Stimulated activated CD4-positive, alpha-beta T cell treated with anti-CD3 and anti-CD28 coated beads, Interleukin-15, amount 100 ng/mL, for 48 hours (primary cell): ENCODE measurements around the gene JDP2.
"Not testable (repeated sequence)": the region's sequence is repeated elsewhere in the genome, so short reads cannot be mapped to it uniquely, and the experiment has no call there.

Experiments used
- DNase-seq, 2 donors: peaks; one replicate each; pipeline ENCODE4 v3.0.0-alpha.2; 2020; ENCODE audit warnings: low read depth in 2 of 2

JDP2 gene

GRCh38 chr14:75456069-75456996 lies 28.5 kb downstream of the JDP2 start:
- DNase-seq, result no peak

- no peak for DNase-seq
These were observed 29.1 kb downstream of the JDP2 start for GRCh38 chr14:75456997-75457335.

DNA sequence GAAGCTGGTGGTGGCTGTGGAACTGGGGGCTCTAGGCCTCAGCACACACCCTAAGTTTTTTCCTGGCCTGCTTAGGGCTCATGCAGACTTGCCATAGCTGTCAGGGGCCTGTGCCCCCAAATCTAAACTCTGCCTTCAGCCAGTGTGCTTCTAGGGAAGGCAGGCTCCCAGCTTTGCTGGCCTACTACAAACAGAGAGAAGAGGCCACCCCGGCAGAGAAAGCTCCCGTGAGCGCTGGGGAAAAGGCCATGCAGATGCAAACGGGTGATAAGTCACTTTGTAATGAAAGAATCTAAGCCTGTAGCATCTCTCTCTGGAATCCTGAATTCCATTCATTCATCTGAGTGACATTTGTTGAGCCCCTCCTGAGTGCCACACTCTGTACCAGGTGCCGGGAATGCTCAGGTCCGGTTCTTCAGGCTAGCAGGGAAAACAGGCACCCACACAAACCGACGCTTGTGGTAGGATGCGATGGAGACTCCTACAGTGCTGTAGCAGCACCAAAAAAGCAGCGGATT lies 29.9 kb downstream of the JDP2 start:
- DNase-seq, result no peak

DNA sequence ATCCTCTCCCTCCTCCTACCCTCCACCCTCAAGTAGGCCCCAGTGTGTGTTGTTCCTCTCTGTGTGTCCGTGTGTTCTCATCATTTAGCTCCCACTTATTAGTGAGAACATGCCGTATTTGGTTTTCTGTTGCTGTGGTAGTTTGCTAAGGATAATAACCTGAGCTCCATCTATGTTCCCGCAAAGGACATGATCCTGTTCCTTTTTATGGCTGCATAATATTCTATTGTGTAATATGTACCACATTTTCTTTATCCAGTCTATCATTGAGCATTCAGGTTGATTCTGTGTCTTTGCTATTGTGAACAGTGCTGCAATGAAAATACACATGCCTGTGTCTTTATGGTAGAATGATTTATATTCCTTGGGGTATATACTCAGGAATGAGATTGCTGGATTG lies 30.5 kb downstream of the JDP2 start:
- DNase-seq, result no peak

DNA sequence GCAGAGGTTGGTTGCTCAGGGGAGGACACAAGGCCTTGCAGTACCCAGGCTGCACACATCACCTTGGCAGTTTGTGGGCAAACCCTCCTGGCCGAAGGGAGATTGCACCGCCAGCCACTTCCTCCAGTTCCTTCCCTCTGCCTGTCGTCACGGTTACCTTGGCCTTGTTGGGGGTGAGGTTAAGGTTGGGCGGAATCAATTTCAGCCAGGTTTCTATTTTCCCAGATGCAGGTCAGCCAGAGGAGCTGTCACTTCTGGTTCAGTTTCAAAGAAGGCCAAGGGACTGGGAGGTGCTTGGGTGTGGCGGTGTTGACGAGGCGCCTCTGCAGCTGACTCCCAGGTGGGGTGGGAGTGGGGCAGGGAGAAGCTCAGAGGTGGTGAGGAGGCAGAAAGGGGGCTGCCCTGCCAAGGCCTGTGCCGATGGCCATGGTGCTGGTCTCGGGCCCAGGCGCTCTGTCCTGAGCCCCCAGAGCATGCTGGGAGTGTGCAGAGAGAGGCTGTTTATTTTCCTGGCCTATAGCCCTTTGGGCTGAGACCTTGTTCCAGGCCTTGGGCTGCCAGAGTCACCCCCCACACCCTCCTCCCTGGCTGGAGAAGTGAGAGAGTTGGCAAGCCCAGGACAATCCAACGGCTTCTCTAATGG lies 31.4 kb downstream of the JDP2 start:
- DNase-seq, result no peak

GRCh38 chr14:75459791-75460190 lies 32.0 kb downstream of the JDP2 start:
- DNase-seq, result no peak

DNA sequence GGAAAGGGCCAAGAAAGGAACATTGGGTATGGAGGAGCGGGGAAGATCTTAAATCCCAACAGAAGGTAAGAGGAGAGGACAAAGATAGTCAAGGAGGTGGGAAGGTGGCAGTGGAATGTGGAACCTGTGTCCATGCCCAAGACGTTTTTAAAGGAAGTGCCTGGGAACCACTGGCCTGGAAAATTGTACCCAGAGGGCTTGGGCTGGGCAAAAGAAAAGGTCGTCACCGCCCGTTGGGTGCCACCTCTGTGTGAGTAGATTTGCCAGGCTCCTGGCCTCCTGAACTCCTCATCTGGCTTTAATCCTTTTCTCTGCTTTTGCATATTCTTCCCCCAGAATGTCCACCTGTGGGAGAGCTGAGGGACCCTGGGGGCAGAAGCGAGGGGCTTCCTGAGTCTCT lies 32.6 kb downstream of the JDP2 start:
- DNase-seq, result no peak

DNA sequence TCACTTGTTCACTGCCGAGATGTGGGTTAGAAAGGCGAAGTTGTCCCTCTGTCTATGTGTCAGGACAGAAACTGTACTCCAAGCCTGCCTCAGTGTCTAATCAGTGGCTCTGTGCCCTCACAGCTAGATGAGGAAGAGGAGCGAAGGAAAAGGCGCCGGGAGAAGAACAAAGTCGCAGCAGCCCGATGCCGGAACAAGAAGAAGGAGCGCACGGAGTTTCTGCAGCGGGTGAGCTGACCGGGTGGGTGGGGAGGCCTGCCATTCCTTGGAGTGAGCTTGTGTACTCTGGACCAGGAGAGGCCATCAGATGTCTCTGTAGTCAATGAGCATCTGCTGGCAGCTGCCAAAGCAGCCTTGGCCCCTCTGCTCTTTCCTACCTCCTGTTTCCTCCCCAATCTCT lies 33.5 kb downstream of the JDP2 start:
- no peak for DNase-seq

DNA sequence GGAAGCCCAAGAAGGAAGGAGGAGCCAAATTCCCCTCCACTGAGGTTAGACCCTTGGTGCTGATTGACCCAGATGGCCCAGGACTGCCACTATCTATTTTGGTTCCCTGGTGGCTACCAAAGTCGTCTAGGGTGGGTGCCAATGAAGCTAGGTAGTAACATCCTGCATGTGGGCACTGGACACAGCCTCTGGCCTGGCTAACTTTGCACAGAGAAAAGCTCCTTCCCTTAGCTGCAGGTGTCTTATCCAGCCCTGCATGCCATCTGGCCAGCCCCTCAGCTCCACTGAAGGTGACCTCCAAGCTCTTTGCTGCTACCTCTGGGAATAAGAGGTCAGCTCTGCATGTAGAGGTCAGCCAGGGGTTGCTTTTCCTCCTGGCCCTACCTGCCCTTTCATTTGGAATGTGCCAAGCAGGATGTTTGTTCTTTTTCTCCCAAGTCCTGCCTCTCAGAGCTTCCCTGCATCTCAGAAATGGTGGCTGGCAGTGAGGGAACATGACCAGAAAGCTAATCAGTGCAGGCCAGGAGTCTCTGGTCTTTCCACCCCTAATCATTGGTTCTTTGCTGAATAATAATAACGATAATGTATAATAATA lies 34.0 kb downstream of the JDP2 start:
- no peak for DNase-seq

DNA sequence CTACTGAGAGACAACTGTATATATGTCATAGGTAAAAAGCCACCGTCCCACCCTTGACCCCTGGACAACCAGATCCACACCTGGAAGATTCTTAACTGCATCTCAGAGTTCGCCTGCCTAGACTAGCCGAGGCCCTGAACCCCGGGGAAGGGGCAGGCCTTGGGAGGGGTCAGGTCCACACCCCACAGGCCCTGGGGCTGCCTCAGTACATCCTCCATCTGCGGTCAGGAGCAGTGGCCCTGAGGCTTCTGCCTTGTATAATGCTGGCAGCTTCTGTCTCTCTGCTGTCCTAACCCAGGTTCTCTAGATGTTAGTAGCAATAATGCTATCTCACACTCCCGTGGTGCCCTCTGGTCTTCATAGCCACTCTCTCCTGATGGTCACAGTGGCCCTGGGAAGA lies 36.8 kb downstream of the JDP2 start:
- no peak for DNase-seq

- DNase-seq, result no peak
These were observed 39.9 kb downstream of the JDP2 start for GRCh38 chr14:75467763-75468162.

DNA sequence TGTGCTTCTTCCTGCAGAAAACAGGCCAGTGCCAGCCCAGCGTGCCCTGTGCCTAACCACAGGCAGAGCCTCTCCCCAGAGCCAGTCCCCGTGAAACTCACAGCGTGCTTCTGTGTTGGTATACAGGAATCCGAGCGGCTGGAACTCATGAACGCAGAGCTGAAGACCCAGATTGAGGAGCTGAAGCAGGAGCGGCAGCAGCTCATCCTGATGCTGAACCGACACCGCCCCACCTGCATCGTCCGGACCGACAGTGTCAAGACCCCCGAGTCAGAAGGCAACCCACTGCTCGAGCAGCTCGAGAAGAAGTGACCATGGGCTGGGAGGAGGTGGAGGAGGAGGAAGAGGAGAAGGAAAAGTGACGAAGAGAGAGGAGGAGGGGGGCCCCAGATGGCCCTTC lies 41.3 kb downstream of the JDP2 start:
- DNase-seq, result no peak

DNA sequence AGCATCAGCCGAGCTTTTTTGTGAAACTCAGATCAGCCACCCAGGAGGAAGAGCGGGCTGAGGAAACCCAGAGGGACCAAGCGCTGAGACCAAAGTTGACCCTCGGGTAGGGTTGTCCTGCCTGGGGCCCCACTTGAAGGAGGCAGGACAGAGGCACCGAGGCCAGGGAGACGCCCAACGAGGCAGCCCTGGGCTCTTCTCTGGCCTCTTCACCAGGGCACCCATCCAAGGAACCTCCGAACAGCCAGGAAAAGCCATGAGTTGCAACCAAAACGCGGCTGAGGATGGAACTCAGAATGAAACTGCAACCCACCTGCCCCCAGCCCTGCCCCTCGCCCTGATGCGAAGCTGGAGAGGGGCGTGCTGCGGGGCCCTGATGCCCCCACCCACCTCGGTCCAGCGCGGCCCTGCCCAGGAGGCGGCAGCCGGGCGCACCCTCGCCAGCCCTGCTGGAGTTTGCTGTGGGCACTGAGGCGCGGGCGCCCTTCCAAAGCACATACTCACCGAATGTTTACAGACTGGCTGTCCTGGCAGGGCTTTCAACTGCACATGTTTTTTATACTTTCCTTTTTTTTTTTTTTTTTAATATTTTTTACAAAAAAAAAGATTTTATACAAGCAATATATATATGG lies 41.9 kb downstream of the JDP2 start:
- DNase-seq, result no peak

GRCh38 chr14:75470238-75470797 lies 42.5 kb downstream of the JDP2 start:
- DNase-seq, result no peak

DNA sequence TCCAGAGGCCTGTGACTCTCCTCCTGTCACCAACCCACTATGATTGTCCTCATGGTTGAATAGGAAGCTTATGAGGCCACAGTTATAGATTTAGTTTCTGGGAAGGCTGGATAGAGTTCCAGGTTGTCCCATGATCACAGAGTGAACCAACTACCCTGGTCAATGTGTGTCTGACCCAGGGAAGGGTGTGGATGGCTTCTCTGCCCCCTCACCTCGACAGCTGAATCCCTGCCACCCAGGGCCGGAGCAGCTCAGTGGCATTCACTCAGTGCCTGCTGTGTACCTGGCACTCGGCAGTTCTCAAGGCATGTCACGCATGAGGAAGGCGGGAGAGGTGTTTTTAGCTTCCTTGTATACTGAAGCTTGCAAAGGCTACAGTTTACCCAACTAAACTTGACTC lies 43.2 kb downstream of the JDP2 start:
- DNase-seq, result no peak

DNA sequence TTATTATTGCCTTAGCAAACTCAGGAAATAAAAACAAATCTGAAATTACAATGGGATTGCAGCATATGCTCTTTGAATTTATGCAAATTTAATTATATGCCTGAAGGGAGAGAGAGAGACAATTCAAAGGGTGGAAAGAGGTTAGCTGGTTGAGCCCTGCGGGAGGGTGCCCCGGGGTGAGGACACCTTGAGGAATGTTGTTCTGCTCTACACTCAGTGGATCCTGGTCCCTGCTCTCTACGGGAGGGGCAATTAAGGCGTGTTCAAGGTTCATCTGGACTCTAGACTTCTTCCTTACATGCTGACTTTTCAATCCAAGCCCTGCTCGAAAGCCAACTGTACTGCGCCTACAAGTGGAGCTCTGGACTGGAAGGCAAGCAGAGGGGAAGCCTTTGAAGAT lies 46.3 kb downstream of the JDP2 start:
- DNase-seq, result not testable (repeated sequence)

- DNase-seq, result no peak
These were observed 48.6 kb downstream of the JDP2 start for GRCh38 chr14:75476274-75476995.

GRCh38 chr14:75477881-75478280 lies 50.1 kb downstream of the JDP2 start:
- DNase-seq, result no peak

DNA sequence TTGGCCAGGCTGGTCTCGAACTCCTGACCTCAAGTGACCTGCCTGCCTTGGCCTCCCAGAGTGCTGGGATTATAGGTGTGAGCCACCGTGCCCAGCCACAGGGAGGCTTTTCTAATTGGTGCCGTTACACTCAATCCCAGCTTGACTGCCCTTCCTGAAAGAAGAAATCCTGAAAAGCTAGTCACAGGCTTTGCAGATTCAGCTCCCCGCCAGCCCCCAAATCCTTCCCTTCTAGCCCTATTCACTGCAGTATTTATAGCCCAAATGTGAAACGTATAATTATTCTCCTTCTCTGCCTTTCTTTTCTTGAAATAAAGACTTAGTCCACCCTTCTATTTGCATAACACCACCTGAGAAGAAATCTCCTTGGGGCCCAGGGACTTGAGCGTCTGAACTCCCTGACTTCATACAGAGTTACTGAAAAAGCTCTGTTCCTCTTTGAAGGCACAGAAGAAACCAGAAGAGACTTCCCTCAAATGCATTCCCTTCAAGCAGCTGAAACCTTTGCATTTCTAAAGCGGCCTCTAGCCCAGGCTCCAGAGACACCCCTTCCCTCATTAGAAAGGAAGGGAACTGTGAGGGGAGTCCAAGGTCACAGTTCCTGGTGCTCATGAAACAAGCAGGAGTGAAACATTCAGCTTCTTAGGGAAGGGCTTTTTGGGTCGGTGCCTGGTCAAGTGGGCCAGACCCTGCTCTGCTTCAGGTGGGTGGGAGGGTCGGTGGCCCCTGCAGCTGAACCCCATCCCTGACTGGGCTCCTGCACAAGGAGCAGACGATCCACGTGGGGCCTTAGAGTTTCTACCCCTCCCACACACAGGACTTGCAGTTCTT lies 52.2 kb downstream of the JDP2 start:
- DNase-seq, result no peak

- DNase-seq, result no peak
These were observed 54.5 kb downstream of the JDP2 start for GRCh38 chr14:75482366-75482765.
